Mononuclear cell (primary cell): Measurements from ENCODE around the gene SHANK1. TPM values are rescaled to one million over a fixed set of nuclear protein-coding genes. Genes with fewer than 3 reads are reported as not detected.
"Not testable (repeated sequence)": the region's sequence is repeated elsewhere in the genome, so short reads cannot be mapped to it uniquely, and the experiment has no call there.

Experiments used
- H3K27me3 ChIP-seq: 2 replicates; pipeline ENCODE4 v1.6.0; 2011; ENCODE audit warnings: low read length, control low read depth; ENCODE audit not compliant: insufficient read depth
- H3K4me1 ChIP-seq: 2 replicates; pipeline ENCODE4 v1.5.1; 2011; ENCODE audit warnings: mild to moderate bottlenecking, low read length, control low read depth; ENCODE audit not compliant: insufficient read depth
- H3K4me3 ChIP-seq: 2 replicates; pipeline ENCODE4 v1.5.1; 2011; ENCODE audit warnings: mild to moderate bottlenecking, low read length, moderate library complexity
- H3K9me3 ChIP-seq: 2 replicates; pipeline ENCODE4 v1.5.1; 2011; ENCODE audit warnings: low read depth, mild to moderate bottlenecking, control low read depth, low read length
- total RNA-seq: library from RNA; depleted of rRNA; stranded (reverse); fragments of >200 nt; gene quantifications from one replicate; pipeline ENCODE4 v1.2.3, GENCODE V29; 2012

Gene SHANK1
- total RNA-seq, result 0.21 TPM

- Histone ChIP-seq H3K9me3 (no peaks in the 10 kb centered on the region), H3K27me3 (peaks cover 8% of the 10 kb centered on the region), H3K4me1 (peaks cover 14% of the 10 kb centered on the region), H3K4me3 (no peak within 1 kb of the TSS)
Observed at GRCh38 chr19:50719566-50719965, at the start of gene SHANK1. SHANK1 (minus strand) TSS chr19:50719802; CDS start chr19:50716919, 2,883 bp downstream.

GRCh38 chr19:50768277-50768676 is 48.7 kb upstream of the SHANK1 start:
- H3K27me3 ChIP-seq, result no peaks in the 10 kb centered on the region
- no peaks in the 10 kb centered on the region for H3K4me1 ChIP-seq
- no peak overlapping the region for H3K4me3 ChIP-seq
- H3K9me3 ChIP-seq, result no peaks in the 10 kb centered on the region

- not testable (repeated sequence) for H3K9me3 ChIP-seq, H3K27me3 ChIP-seq, H3K4me3 ChIP-seq, H3K4me1 ChIP-seq
Observed at GRCh38 chr19:50767263-50767662, 47.7 kb upstream of the SHANK1 start.

GRCh38 chr19:50766746-50767145 is 47.1 kb upstream of the SHANK1 start:
- not testable (repeated sequence) for H3K9me3 ChIP-seq, H3K27me3 ChIP-seq, H3K4me3 ChIP-seq, H3K4me1 ChIP-seq

GRCh38 chr19:50764409-50764808 is 44.8 kb upstream of the SHANK1 start:
- Histone ChIP-seq H3K9me3 (no peaks in the 10 kb centered on the region), H3K27me3 (no peaks in the 10 kb centered on the region), H3K4me3 (no peak overlapping the region), H3K4me1 (no peaks in the 10 kb centered on the region)

- H3K4me3 ChIP-seq, H3K9me3 ChIP-seq, H3K27me3 ChIP-seq, H3K4me1 ChIP-seq: not testable (repeated sequence)
Observed at GRCh38 chr19:50763521-50763920, 43.9 kb upstream of the SHANK1 start.

- H3K27me3 ChIP-seq, H3K4me3 ChIP-seq, H3K4me1 ChIP-seq, H3K9me3 ChIP-seq: not testable (repeated sequence)
Observed at GRCh38 chr19:50761501-50761900, 41.9 kb upstream of the SHANK1 start.

GRCh38 chr19:50759886-50760285 is 40.3 kb upstream of the SHANK1 start:
- Histone ChIP-seq H3K4me3 (no peak overlapping the region), H3K27me3 (no peaks in the 10 kb centered on the region), H3K4me1 (no peaks in the 10 kb centered on the region), H3K9me3 (no peaks in the 10 kb centered on the region)

GRCh38 chr19:50759076-50759475 is 39.5 kb upstream of the SHANK1 start:
- H3K4me3 ChIP-seq, H3K4me1 ChIP-seq, H3K9me3 ChIP-seq, H3K27me3 ChIP-seq: not testable (repeated sequence)

GRCh38 chr19:50757624-50758023 is 38.0 kb upstream of the SHANK1 start:
- not testable (repeated sequence) for H3K9me3 ChIP-seq, H3K27me3 ChIP-seq, H3K4me1 ChIP-seq, H3K4me3 ChIP-seq

GRCh38 chr19:50756244-50756643 is 36.6 kb upstream of the SHANK1 start:
- H3K4me1 ChIP-seq, H3K9me3 ChIP-seq, H3K4me3 ChIP-seq, H3K27me3 ChIP-seq: not testable (repeated sequence)

GRCh38 chr19:50753879-50754278 is 34.3 kb upstream of the SHANK1 start:
- no peaks in the 10 kb centered on the region for H3K9me3 ChIP-seq
- H3K4me1 ChIP-seq, result no peaks in the 10 kb centered on the region
- no peak overlapping the region for H3K4me3 ChIP-seq
- no peaks in the 10 kb centered on the region for H3K27me3 ChIP-seq

GRCh38 chr19:50750010-50750409 is 30.4 kb upstream of the SHANK1 start:
- H3K27me3 ChIP-seq, result no peaks in the 10 kb centered on the region
- no peaks in the 10 kb centered on the region for H3K4me1 ChIP-seq
- H3K4me3 ChIP-seq, result no peak overlapping the region
- H3K9me3 ChIP-seq, result no peaks in the 10 kb centered on the region

GRCh38 chr19:50749490-50749889 is 29.9 kb upstream of the SHANK1 start:
- Histone ChIP-seq H3K4me1 (no peaks in the 10 kb centered on the region), H3K4me3 (no peak overlapping the region), H3K9me3 (no peaks in the 10 kb centered on the region)

GRCh38 chr19:50747141-50747540 is 27.5 kb upstream of the SHANK1 start:
- not testable (repeated sequence) for H3K27me3 ChIP-seq, H3K4me3 ChIP-seq, H3K9me3 ChIP-seq, H3K4me1 ChIP-seq

More at GRCh38 chr19:50749490-50749889, 29.9 kb upstream of the SHANK1 start:
- no peaks in the 10 kb centered on the region for H3K27me3 ChIP-seq

GRCh38 chr19:50745221-50745620 is 25.6 kb upstream of the SHANK1 start:
- no peaks in the 10 kb centered on the region for H3K4me1 ChIP-seq
- no peak overlapping the region for H3K4me3 ChIP-seq
- no peaks in the 10 kb centered on the region for H3K9me3 ChIP-seq
- no peaks in the 10 kb centered on the region for H3K27me3 ChIP-seq

GRCh38 chr19:50743537-50743936 is 23.9 kb upstream of the SHANK1 start:
- Histone ChIP-seq H3K27me3 (no peaks in the 10 kb centered on the region), H3K4me1 (no peaks in the 10 kb centered on the region), H3K4me3 (no peak overlapping the region), H3K9me3 (no peaks in the 10 kb centered on the region)
